Endothelial cell of umbilical vein (primary cell): Measurements from ENCODE around the gene NINL. TPM values are rescaled to one million over a fixed set of nuclear protein-coding genes. Genes with fewer than 3 reads are reported as not detected.
A peak's percentile ranks its signal among the peaks of the same experiment; 100 is the strongest.

ENCODE experiments used
- BruUV-seq: library from RNA; stranded (reverse); fragments of 400-500 nt; replicated peaks from 2 replicates; lab custom pipeline; 2021; lab: Mats Ljungman, UMichigan
- CTCF ChIA-PET: fragments of 300-600, 350-600 bp; sonication (Branson Sonifier 250); formaldehyde crosslinking; loops from one replicate; lab custom pipeline; 2021; ENCODE audit warnings: antibody characterized with exemption, inconsistent platforms; lab: Charles Lee
- POLR2A ChIA-PET: fragments of 300-600, 350-600 bp; sonication (Branson Sonifier 250); formaldehyde crosslinking; loops from one replicate; lab custom pipeline; 2021; ENCODE audit warnings: antibody characterized with exemption, inconsistent platforms; lab: Charles Lee
- DNase-seq: peaks from one replicate; pipeline ENCODE4 v3.0.0-alpha.2; 2011; ENCODE audit warnings: low read depth, low spot score
- FAIRE-seq: peaks from 2 replicates; lab custom pipeline; 2011; peaks lifted over from hg19 to GRCh38; lab: Jason Lieb, UNC
- H2AFZ ChIP-seq: 2 replicates; pipeline ENCODE4 v1.6.0; 2012; ENCODE audit warnings: low read depth, low read length, control low read depth, inconsistent platforms
- H3K27ac ChIP-seq: 2 replicates; pipeline ENCODE4 v1.5.1; 2011; ENCODE audit warnings: low read depth, mild to moderate bottlenecking, control low read depth, low read length, moderate library complexity; ENCODE audit not compliant: insufficient read depth
- H3K27me3 ChIP-seq, 2 experiments: 2 replicates each; pipeline versions ENCODE4 v1.6.0 to v1.6.1; 2011; ENCODE audit warnings: low read length in 2 of 2, mixed read lengths in 1 of 2; ENCODE audit not compliant: control insufficient read depth in 2 of 2, insufficient read depth in 2 of 2
- H3K36me3 ChIP-seq, 2 experiments: 2 replicates in 1 of 2; 3 replicates in 1 of 2; pipeline ENCODE4 v1.5.1; 2011; ENCODE audit warnings: low read length in 2 of 2, mild to moderate bottlenecking in 1 of 2, moderate library complexity in 1 of 2; ENCODE audit not compliant: control insufficient read depth in 2 of 2, insufficient read depth in 2 of 2; ENCODE audit errors: extremely low read depth in 1 of 2
- H3K4me1 ChIP-seq: 3 replicates; pipeline ENCODE4 v1.5.1; 2011; ENCODE audit warnings: mild to moderate bottlenecking, low read length; ENCODE audit not compliant: control insufficient read depth, insufficient read depth; ENCODE audit errors: extremely low read depth
- H3K4me2 ChIP-seq: 2 replicates; pipeline ENCODE4 v1.6.1; 2011; ENCODE audit warnings: low read length, control low read depth, mixed read lengths; ENCODE audit not compliant: insufficient read depth
- H3K4me3 ChIP-seq, 3 experiments: fragments of 200-600 bp in 1 of 3; sonication (generic), shearing (Covaris generic) in 1 of 3; replicated peaks in 1 of 3; 2 replicates each; pipeline ENCODE4 v1.5.1; 2011 to 2016; ENCODE audit warnings: control low read depth in 3 of 3, low read length in 3 of 3, mild to moderate bottlenecking in 2 of 3, inconsistent platforms in 1 of 3, low read depth in 1 of 3, moderate library complexity in 1 of 3; ENCODE audit not compliant: insufficient read depth in 1 of 3
- H3K79me2 ChIP-seq: 2 replicates; pipeline ENCODE4 v1.6.0; 2012; ENCODE audit warnings: low read length, inconsistent platforms; ENCODE audit not compliant: control insufficient read depth, insufficient read depth
- H3K9ac ChIP-seq: replicated peaks from 2 replicates; pipeline ENCODE3; 2011; ENCODE audit warnings: low read length, control low read depth; ENCODE audit not compliant: insufficient read depth; ENCODE audit errors: extremely low read depth
- H3K9me1 ChIP-seq: replicated peaks from 3 replicates; pipeline ENCODE4 v1.6.0; 2011; ENCODE audit warnings: mild to moderate bottlenecking, low read length; ENCODE audit not compliant: control insufficient read depth, insufficient read depth; ENCODE audit errors: extremely low read depth
- H3K9me3 ChIP-seq: replicated peaks from 2 replicates; pipeline ENCODE4 v1.5.1; 2012; ENCODE audit warnings: low read length, inconsistent platforms; ENCODE audit not compliant: control insufficient read depth, insufficient read depth
- H4K20me1 ChIP-seq: replicated peaks from 2 replicates; pipeline ENCODE3; 2011; ENCODE audit warnings: mild to moderate bottlenecking, low read length; ENCODE audit not compliant: control insufficient read depth, insufficient read depth; ENCODE audit errors: extremely low read depth
- CTCF ChIP-seq, 2 donors: IDR thresholded peaks; 1 replicate in 1 of 2; 2 replicates in 1 of 2; pipeline ENCODE4 v1.5.1; 2011; ENCODE audit warnings: low read length in 2 of 2, mild to moderate bottlenecking in 2 of 2, moderate library complexity in 2 of 2, control low read depth in 1 of 2, inconsistent platforms in 1 of 2, low read depth in 1 of 2; ENCODE audit not compliant: insufficient read depth in 1 of 2; ENCODE audit errors: extremely low read depth in 1 of 2
- EZH2 ChIP-seq: IDR thresholded peaks from 2 replicates; pipeline ENCODE4 v1.6.1; 2012; ENCODE audit warnings: borderline replicate concordance, low read depth, mild to moderate bottlenecking, moderate library complexity, low read length, inconsistent platforms; ENCODE audit not compliant: severe bottlenecking
- FOS ChIP-seq: IDR thresholded peaks from 2 replicates; pipeline ENCODE4 v1.6.1; 2011; ENCODE audit warnings: mild to moderate bottlenecking, low read length, moderate library complexity, borderline replicate concordance; ENCODE audit not compliant: insufficient read depth
- GATA2 ChIP-seq: IDR thresholded peaks from 2 replicates; pipeline ENCODE4 v1.7.0; 2011; ENCODE audit warnings: low read depth, mild to moderate bottlenecking, moderate library complexity, mixed read lengths, low read length; ENCODE audit not compliant: insufficient read length, insufficient read depth
- JUN ChIP-seq: IDR thresholded peaks from 2 replicates; pipeline ENCODE4 v1.6.1; 2011; ENCODE audit warnings: borderline replicate concordance, low read depth; ENCODE audit not compliant: insufficient read length, insufficient read depth
- MAX ChIP-seq: IDR thresholded peaks from 2 replicates; pipeline ENCODE4 v1.6.1; 2011; ENCODE audit not compliant: insufficient read depth, insufficient read length
- MYC ChIP-seq: IDR thresholded peaks from one replicate; pipeline ENCODE4 v1.6.1; 2011; ENCODE audit warnings: mild to moderate bottlenecking, low read depth, low read length
- POLR2A ChIP-seq: IDR thresholded peaks from 2 replicates; pipeline ENCODE4 v1.6.1; 2012; ENCODE audit warnings: low read depth, mild to moderate bottlenecking, control low read depth, low read length
- POLR2AphosphoS5 ChIP-seq: IDR thresholded peaks from 2 replicates; pipeline ENCODE4 v1.6.1; 2012; ENCODE audit warnings: low read depth, mild to moderate bottlenecking, control low read depth, low read length, moderate library complexity; ENCODE audit not compliant: insufficient read depth
- dilution Hi-C: fragments of 300-500 bp; cut with MboI; formaldehyde crosslinking; loops from one replicate; pipeline ENCODE4 v1.15.0; 2019; ENCODE audit warnings: low sequenced_read_pairs; ENCODE audit not compliant: extremely low pct_ligation_motif_present
- intact Hi-C: fragments of 100-400 bp; cut with micrococcal nuclease; formaldehyde crosslinking; loops from one replicate; pipeline ENCODE4 v1.10.0; 2022
- polyA plus RNA-seq, 4 experiments: library from polyadenylated mRNA; depleted of rRNA in 3 of 4; stranded (reverse) in 3 of 4; unstranded in 1 of 4; fragments of >200 nt; gene quantifications; 2 replicates each; pipeline versions ENCODE4 v1.2.1 to v1.2.3, GENCODE V29; 2011 to 2012; ENCODE audit warnings: missing spikeins in 1 of 4
- total RNA-seq: library from RNA; stranded (reverse); gene quantifications from 2 replicates; pipeline ENCODE4 v1.2.3, GENCODE V29; 2021

Gene NINL
- total and polyA plus RNA-seq, 2 donors (not counting 3 experiments of a cell fraction or from before 2014, with no cell fraction given): 13.2 to 25.5 TPM

- ChIA-PET POLR2A (interaction anchor here (0.6 kb wide), 1 partner anchor 231 kb away, joined by 3 read pairs; no protein-coding TSS in a partner anchor), CTCF (no interaction called here)
- intact Hi-C loops (loop anchor here (1.0 to 10.0 kb wide), 3 partner anchors 138 to 1518 kb away; partner anchors contain the start of gene ABHD12), dilution Hi-C loops (no loop called here)
- peaks cover 48% of the 10 kb centered on the region for H3K79me2 ChIP-seq
- H3K9ac ChIP-seq: peak overlapping the region; percentile 93
- H3K36me3 ChIP-seq: no peaks in the 10 kb centered on the region
- TF ChIP-seq MAX (peak; percentile 52), MYC (no peak)
- DNase-seq (no peak), FAIRE-seq (no peak)
- peak overlapping the region; percentile 66 for H2AFZ ChIP-seq
- H3K9me3 ChIP-seq: no peaks in the 10 kb centered on the region
- H3K9me1 ChIP-seq: no peaks in the 10 kb centered on the region
- peaks cover 4% of the 10 kb centered on the region for H4K20me1 ChIP-seq
- H3K4me2 ChIP-seq: peak overlapping the region; percentile 91
- peak overlapping the region; percentile 55 to 85 (median 82) for H3K4me3 ChIP-seq
- peak overlapping the region; percentile 91 for H3K27ac ChIP-seq
- BruUV-seq: no TSS peak
- peaks cover 11% of the 10 kb centered on the region for H3K4me1 ChIP-seq
- no peaks in the 10 kb centered on the region for H3K27me3 ChIP-seq
Measured at GRCh38 chr20:25623225-25623735, 37.9 kb upstream of the NINL start.

- Histone ChIP-seq H2AFZ (peak overlapping the region; percentile 66), H3K27me3 (no peaks in the 10 kb centered on the region), H3K9me3 (no peaks in the 10 kb centered on the region), H3K79me2 (peaks cover 54% of the 10 kb centered on the region), H3K4me3 (peak overlapping the region; percentile 55 to 85 (median 82)), H3K4me1 (peaks cover 11% of the 10 kb centered on the region), H3K9me1 (no peaks in the 10 kb centered on the region), H3K9ac (peak overlapping the region; percentile 93), H3K36me3 (no peaks in the 10 kb centered on the region), H4K20me1 (peaks cover 4% of the 10 kb centered on the region), H3K4me2 (peak overlapping the region; percentile 91), H3K27ac (peak overlapping the region; percentile 91)
- CTCF ChIA-PET: no interaction called here
- DNase-seq (peak; percentile 50), FAIRE-seq (peak; percentile 74)
- dilution Hi-C loops: no loop called here
- intact Hi-C loops: loop anchor here (1.0 to 10.0 kb wide), 3 partner anchors 137 to 1518 kb away; partner anchors contain the start of gene ABHD12
- POLR2A ChIA-PET: interaction anchor here (0.6 kb wide), 1 partner anchor 230 kb away, joined by 3 read pairs; no protein-coding TSS in a partner anchor
- BruUV-seq: TSS peak; percentile 22
- TF ChIP-seq MYC (no peak), CTCF (IDR thresholded peaks at IDR 0.05; ENCODE audit: extremely low read depth in 1 of 2, insufficient read depth in 1 of 2, low read depth in 1 of 2, low read length in 2 of 2) (no peak), POLR2A (no peak), MAX (no peak), JUN (no peak), GATA2 (no peak), EZH2 (no peak), FOS (no peak), POLR2AphosphoS5 (no peak)
Measured at GRCh38 chr20:25622450-25623224, 37.3 kb upstream of the NINL start.
